Lung (tissue), 12 donors: ENCODE results near the gene BBX. TPM values are rescaled to one million over a fixed set of nuclear protein-coding genes. Genes with fewer than 3 reads are reported as not detected.

ENCODE experiments used
- ATAC-seq: fragments of 200-7000 bp; cut with Tn5 transposase; one replicate; pipeline ENCODE4 v1.9.1; 2020; ENCODE audit warnings: moderate number of reproducible peaks; ENCODE audit not compliant: insufficient read depth, low FRiP score
- DNase-seq, 3 donors: peaks; one replicate each; pipeline ENCODE4 v3.0.0-alpha.2; 2013 to 2017
- H3K27ac ChIP-seq, 2 donors: one replicate each; pipeline ENCODE4 v1.5.1; 2013; ENCODE audit warnings: mild to moderate bottlenecking in 2 of 2, moderate library complexity in 2 of 2, control low read depth in 1 of 2, inconsistent platforms in 1 of 2, low read depth in 1 of 2, low read length in 1 of 2
- H3K27me3 ChIP-seq, 3 donors: one replicate each; pipeline ENCODE4 v1.5.1; 2013; ENCODE audit warnings: low read length in 2 of 3; ENCODE audit not compliant: control insufficient read depth in 3 of 3, insufficient read depth in 3 of 3
- H3K36me3 ChIP-seq, 4 donors: one replicate each; pipeline ENCODE4 v1.5.1; 2013; ENCODE audit warnings: low read length in 4 of 4, mild to moderate bottlenecking in 1 of 4, moderate library complexity in 1 of 4; ENCODE audit not compliant: control insufficient read depth in 4 of 4, insufficient read depth in 4 of 4
- H3K4me1 ChIP-seq, 5 donors: one replicate each; pipeline ENCODE4 v1.5.1; 2013; ENCODE audit warnings: low read length in 5 of 5, mild to moderate bottlenecking in 2 of 5, moderate library complexity in 1 of 5; ENCODE audit not compliant: control insufficient read depth in 5 of 5, insufficient read depth in 5 of 5
- H3K4me3 ChIP-seq: one replicate; pipeline ENCODE4 v1.5.1; 2013; ENCODE audit warnings: mild to moderate bottlenecking, control low read depth, moderate library complexity
- H3K9ac ChIP-seq, 2 donors: one replicate each; pipeline ENCODE4 v1.5.1; 2013; ENCODE audit warnings: low read length in 2 of 2, control low read depth in 1 of 2; ENCODE audit not compliant: insufficient read depth in 1 of 2
- H3K9me3 ChIP-seq, 4 donors: one replicate each; pipeline ENCODE4 v1.5.1; 2013; ENCODE audit warnings: low read length in 3 of 4, mild to moderate bottlenecking in 1 of 4, moderate library complexity in 1 of 4; ENCODE audit not compliant: control insufficient read depth in 4 of 4, insufficient read depth in 3 of 4
- WGBS, 2 donors: extraction: QIAGEN DNeasy Blood & Tissue Kit; methylation state at CpG; one replicate each; pipeline ENCODE4 v1.1.7; 2013; 5-methylcytosine and 5-hydroxymethylcytosine counted together
- polyA plus RNA-seq, 2 donors: library from polyadenylated mRNA; stranded (reverse); fragments of 200-250 nt; gene quantifications; one replicate each; pipeline ENCODE4 v1.2.1, GENCODE V29; 2013
- total RNA-seq, 2 donors: library from RNA; depleted of rRNA in 1 of 2; stranded (reverse); fragments of >200 nt in 1 of 2; gene quantifications; one replicate each; pipeline ENCODE4 v1.2.1, GENCODE V29; 2014 to 2021
- TF ChIP-seq, protein P1 (sequence below): IDR thresholded peaks from 2 replicates; pipeline ENCODE4 v1.5.1; 2012; ENCODE audit warnings: mild to moderate bottlenecking; ENCODE audit errors: control extremely low read depth, extremely low read depth
- donor health status: control.
- donor health status: control.
- donor health status: Bipolar disorder and iron deficiency.
- donor health status: healthy.
- donor health status: DM: yes; HTN: yes; CAD: no.

The BBX gene
- total and polyA plus RNA-seq, 4 donors: 6.3 to 93.3 (median 25.1) TPM

DNA sequence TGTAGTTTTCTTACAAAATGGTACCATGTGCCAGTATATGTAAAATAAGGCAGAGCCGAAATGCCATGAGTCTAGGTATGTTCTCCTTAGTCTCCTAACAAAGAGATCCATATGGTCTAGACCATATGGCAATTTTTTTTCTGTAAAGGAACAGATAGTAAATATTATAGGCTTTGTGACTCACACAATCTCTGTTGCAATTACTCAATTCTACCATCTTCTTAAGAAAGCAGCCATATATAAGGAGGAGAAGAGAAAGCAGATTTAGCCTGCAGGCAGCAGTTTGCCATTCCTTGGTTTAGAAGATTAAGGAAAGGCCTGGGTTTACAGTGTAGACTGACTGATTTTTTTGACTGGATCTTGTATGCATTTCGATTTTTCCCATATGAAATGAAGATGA lies 16.3 kb upstream of the BBX start:
- H3K9me3 ChIP-seq: no peaks in the 10 kb centered on the region
- TF ChIP-seq, protein P1, sequence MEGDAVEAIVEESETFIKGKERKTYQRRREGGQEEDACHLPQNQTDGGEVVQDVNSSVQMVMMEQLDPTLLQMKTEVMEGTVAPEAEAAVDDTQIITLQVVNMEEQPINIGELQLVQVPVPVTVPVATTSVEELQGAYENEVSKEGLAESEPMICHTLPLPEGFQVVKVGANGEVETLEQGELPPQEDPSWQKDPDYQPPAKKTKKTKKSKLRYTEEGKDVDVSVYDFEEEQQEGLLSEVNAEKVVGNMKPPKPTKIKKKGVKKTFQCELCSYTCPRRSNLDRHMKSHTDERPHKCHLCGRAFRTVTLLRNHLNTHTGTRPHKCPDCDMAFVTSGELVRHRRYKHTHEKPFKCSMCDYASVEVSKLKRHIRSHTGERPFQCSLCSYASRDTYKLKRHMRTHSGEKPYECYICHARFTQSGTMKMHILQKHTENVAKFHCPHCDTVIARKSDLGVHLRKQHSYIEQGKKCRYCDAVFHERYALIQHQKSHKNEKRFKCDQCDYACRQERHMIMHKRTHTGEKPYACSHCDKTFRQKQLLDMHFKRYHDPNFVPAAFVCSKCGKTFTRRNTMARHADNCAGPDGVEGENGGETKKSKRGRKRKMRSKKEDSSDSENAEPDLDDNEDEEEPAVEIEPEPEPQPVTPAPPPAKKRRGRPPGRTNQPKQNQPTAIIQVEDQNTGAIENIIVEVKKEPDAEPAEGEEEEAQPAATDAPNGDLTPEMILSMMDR: no peak
- ATAC-seq: no peak

DNA sequence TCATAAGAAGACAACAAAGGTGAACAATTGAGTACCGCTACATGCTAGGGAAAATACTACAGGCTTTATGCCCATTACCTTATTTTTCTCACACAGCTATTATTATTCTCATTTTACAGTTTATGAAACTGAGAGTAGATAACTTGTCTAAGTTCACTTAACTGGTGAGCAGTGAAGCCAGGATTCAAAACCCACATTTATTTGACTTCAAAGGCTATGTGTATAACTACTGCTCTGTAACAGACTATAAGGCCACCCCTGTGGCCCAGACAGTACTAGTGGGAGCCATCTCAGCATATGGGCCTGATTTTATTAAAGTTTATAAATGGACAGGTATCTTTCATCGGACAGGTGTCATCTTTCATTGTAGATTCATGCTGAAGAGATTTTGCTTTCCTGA lies 14.4 kb upstream of the BBX start:
- Histone ChIP-seq H3K4me1 (no peaks in the 10 kb centered on the region), H3K9ac (no peak overlapping the region), H3K4me3 (no peak overlapping the region), H3K27me3 (no peaks in the 10 kb centered on the region), H3K27ac (no peak overlapping the region), H3K9me3 (no peaks in the 10 kb centered on the region), H3K36me3 (no peaks in the 10 kb centered on the region)
- DNase-seq: no peak
- WGBS, 2 donors: 96 to 97% methylated on average over 2 of the region's 2 CpGs
- ATAC-seq: no peak
- TF ChIP-seq, protein P1: no peak

More for the DNA sequence above, 16.3 kb upstream of the BBX start:
- no peak for DNase-seq
- Histone ChIP-seq H3K36me3 (no peaks in the 10 kb centered on the region), H3K9ac (no peak overlapping the region), H3K27ac (no peak overlapping the region), H3K27me3 (no peaks in the 10 kb centered on the region), H3K4me3 (no peak overlapping the region), H3K4me1 (no peaks in the 10 kb centered on the region)
- 64 to 98% methylated on average over 2 of the region's 2 CpGs for WGBS, 2 donors

DNA sequence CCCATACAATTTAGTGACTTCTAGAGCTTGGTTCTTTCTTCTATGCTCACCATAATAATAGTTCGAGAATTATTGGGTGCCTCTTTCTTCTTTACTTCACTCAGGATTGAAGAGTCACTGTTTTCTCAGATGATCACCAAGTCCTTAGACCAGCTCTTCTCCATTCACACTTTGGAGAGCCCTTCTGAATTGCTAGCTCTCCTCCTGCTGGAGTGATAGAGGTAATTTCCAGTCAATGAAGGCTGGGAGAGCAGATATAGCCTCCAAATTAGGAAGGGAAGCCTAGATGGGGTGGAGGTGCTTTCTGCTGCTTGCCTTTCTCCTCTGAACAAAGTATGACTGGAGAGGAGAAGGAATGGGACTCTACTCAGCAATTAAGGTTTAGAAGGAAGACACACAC lies 10.7 kb upstream of the BBX start:
- Histone ChIP-seq H3K4me1 (no peaks in the 10 kb centered on the region), H3K9ac (no peak overlapping the region), H3K9me3 (no peaks in the 10 kb centered on the region), H3K27ac (no peak overlapping the region), H3K27me3 (no peaks in the 10 kb centered on the region), H3K36me3 (no peaks in the 10 kb centered on the region), H3K4me3 (no peak overlapping the region)
- TF ChIP-seq, protein P1: no peak
- 84 to 89% methylated on average over 1 of the region's 1 CpG for WGBS, 2 donors
- ATAC-seq (no peak), DNase-seq (no peak)

DNA sequence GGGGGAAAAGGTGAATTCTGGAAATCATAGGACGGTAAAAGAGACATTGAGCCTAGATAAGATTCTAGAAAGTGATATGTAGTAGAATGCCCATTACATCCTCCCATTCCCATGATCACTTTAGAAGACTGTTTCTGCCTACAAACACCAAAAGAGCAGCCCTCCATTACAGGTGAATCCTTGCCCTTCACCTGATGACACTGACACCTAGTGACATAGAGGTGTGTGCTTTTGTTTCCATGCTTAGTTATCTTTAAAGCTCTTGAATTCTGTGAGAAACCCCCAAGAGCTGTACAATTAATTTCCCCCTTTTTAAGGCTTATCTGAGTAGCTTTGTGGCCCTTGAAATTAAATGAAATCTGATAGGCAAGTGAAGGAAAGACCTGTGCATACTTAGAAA lies 8.3 kb upstream of the BBX start:
- Histone ChIP-seq H3K9ac (no peak overlapping the region), H3K36me3 (no peaks in the 10 kb centered on the region), H3K27me3 (no peaks in the 10 kb centered on the region), H3K27ac (no peak overlapping the region), H3K4me3 (no peak overlapping the region), H3K9me3 (no peaks in the 10 kb centered on the region), H3K4me1 (no peaks in the 10 kb centered on the region)
- 95 to 100% methylated on average over 1 of the region's 1 CpG for WGBS, 2 donors
- DNase-seq: no peak
- TF ChIP-seq, protein P1: no peak
- no peak for ATAC-seq
